Ishikawa (cell line): ENCODE results near the gene PTCH2.

Experiments
- CEBPB ChIP-seq: IDR thresholded peaks from 2 replicates; pipeline ENCODE4 v1.6.1; 2012
- EGR1 ChIP-seq: IDR thresholded peaks from 2 replicates; pipeline ENCODE4 v1.6.1; 2012
- EP300 ChIP-seq: IDR thresholded peaks from 2 replicates; pipeline ENCODE4 v1.6.1; 2012; ENCODE audit warnings: borderline replicate concordance
- NFIC ChIP-seq: IDR thresholded peaks from 2 replicates; pipeline ENCODE4 v1.6.1; 2012
- RAD21 ChIP-seq: IDR thresholded peaks from 2 replicates; pipeline ENCODE4 v1.6.1; 2012; ENCODE audit warnings: low read depth
- TCF12 ChIP-seq: IDR thresholded peaks from 2 replicates; pipeline ENCODE4 v1.6.1; 2012; ENCODE audit warnings: low read depth
- TEAD4 ChIP-seq: IDR thresholded peaks from 2 replicates; pipeline ENCODE4 v1.6.1; 2012
- YY1 ChIP-seq: IDR thresholded peaks from 2 replicates; pipeline ENCODE4 v1.6.1; 2012; ENCODE audit warnings: low read depth
- TF ChIP-seq, protein P1 (sequence below): IDR thresholded peaks from 2 replicates; pipeline ENCODE4 v1.6.1; 2012; ENCODE audit warnings: low read depth, mild to moderate bottlenecking

GRCh38 chr1:44829506-44830384 lies 13.3 kb downstream of the PTCH2 start:
- TF ChIP-seq, protein P1, sequence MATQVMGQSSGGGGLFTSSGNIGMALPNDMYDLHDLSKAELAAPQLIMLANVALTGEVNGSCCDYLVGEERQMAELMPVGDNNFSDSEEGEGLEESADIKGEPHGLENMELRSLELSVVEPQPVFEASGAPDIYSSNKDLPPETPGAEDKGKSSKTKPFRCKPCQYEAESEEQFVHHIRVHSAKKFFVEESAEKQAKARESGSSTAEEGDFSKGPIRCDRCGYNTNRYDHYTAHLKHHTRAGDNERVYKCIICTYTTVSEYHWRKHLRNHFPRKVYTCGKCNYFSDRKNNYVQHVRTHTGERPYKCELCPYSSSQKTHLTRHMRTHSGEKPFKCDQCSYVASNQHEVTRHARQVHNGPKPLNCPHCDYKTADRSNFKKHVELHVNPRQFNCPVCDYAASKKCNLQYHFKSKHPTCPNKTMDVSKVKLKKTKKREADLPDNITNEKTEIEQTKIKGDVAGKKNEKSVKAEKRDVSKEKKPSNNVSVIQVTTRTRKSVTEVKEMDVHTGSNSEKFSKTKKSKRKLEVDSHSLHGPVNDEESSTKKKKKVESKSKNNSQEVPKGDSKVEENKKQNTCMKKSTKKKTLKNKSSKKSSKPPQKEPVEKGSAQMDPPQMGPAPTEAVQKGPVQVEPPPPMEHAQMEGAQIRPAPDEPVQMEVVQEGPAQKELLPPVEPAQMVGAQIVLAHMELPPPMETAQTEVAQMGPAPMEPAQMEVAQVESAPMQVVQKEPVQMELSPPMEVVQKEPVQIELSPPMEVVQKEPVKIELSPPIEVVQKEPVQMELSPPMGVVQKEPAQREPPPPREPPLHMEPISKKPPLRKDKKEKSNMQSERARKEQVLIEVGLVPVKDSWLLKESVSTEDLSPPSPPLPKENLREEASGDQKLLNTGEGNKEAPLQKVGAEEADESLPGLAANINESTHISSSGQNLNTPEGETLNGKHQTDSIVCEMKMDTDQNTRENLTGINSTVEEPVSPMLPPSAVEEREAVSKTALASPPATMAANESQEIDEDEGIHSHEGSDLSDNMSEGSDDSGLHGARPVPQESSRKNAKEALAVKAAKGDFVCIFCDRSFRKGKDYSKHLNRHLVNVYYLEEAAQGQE: no peak
- TF ChIP-seq NFIC (no peak), TCF12 (no peak), CEBPB (no peak), EGR1 (no peak), RAD21 (no peak), EP300 (no peak), YY1 (no peak), TEAD4 (no peak)
